HG03196 (cell line): ENCODE data around the gene DROSHA.

ENCODE experiments used
- ATAC-seq: cut with Tn5 transposase; IDR thresholded peaks from one replicate; pipeline ENCODE4 v1.9.1; 2021; ENCODE audit not compliant: unreplicated experiment

Gene DROSHA

GRCh38 chr5:31531543-31531887, 378 bp downstream of the DROSHA start:
- peak; percentile 32 for ATAC-seq

- no peak for ATAC-seq
Observed at GRCh38 chr5:31530541-31531265, 1.2 kb downstream of the DROSHA start.

- no peak for ATAC-seq
Observed at GRCh38 chr5:31523041-31523440, 8.9 kb downstream of the DROSHA start.

- no peak for ATAC-seq
Observed at GRCh38 chr5:31516802-31517201, 15.1 kb downstream of the DROSHA start.

GRCh38 chr5:31511305-31511704, 20.6 kb downstream of the DROSHA start:
- ATAC-seq = no peak

GRCh38 chr5:31504529-31504928, 27.4 kb downstream of the DROSHA start:
- ATAC-seq = no peak

- no peak for ATAC-seq
Observed at GRCh38 chr5:31502506-31502905, 29.4 kb downstream of the DROSHA start.

- no peak for ATAC-seq
Observed at GRCh38 chr5:31500256-31500655, 31.6 kb downstream of the DROSHA start.

GRCh38 chr5:31496891-31497290, 35.0 kb downstream of the DROSHA start:
- no peak for ATAC-seq

GRCh38 chr5:31496301-31496700, 35.6 kb downstream of the DROSHA start:
- no peak for ATAC-seq

GRCh38 chr5:31495336-31495735, 36.6 kb downstream of the DROSHA start:
- ATAC-seq = no peak

GRCh38 chr5:31492869-31493268, 39.0 kb downstream of the DROSHA start:
- no peak for ATAC-seq

GRCh38 chr5:31487506-31487905, 44.4 kb downstream of the DROSHA start:
- ATAC-seq = no peak

- no peak for ATAC-seq
Observed at GRCh38 chr5:31486441-31486840, 45.5 kb downstream of the DROSHA start.

GRCh38 chr5:31485376-31486207, 46.3 kb downstream of the DROSHA start:
- ATAC-seq = no peak

GRCh38 chr5:31481531-31482165, 50.2 kb downstream of the DROSHA start:
- ATAC-seq = no peak

- no peak for ATAC-seq
Observed at GRCh38 chr5:31479706-31480105, 52.2 kb downstream of the DROSHA start.

GRCh38 chr5:31478901-31479300, 53.0 kb downstream of the DROSHA start:
- no peak for ATAC-seq

GRCh38 chr5:31477971-31478370, 53.9 kb downstream of the DROSHA start:
- ATAC-seq = no peak

GRCh38 chr5:31477516-31477915, 54.4 kb downstream of the DROSHA start:
- ATAC-seq = no peak

- ATAC-seq = no peak
Observed at GRCh38 chr5:31476738-31477141, 55.2 kb downstream of the DROSHA start.

GRCh38 chr5:31471916-31472315, 60.0 kb downstream of the DROSHA start:
- ATAC-seq = no peak
